ENCODE results near the gene RERE.

DNA sequence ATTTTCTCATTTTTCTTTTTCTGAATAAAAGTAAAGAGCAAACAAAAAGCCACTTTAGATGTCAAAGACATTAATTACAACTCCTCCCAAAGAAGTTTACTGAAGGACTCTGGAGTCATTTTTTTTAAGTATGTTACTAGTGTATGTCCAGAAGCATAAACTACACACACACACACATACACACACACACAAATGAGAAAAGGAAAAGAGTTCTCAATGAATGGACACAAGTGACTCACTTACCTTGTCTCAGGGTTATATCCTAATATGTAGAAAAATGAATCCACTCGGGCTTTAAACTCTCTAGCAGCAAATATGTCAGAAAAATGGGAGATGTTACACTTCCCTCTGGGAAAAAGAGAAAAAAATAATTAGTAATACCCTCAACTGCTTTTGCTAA, 276.5 kb downstream of the RERE start:
- TF ChIP-seq ZNF274 (IDR thresholded peaks at IDR 0.05; ENCODE audit: low read depth, low read length): no peak
- TF ChIP-seq ELF1 (IDR thresholded peaks at IDR 0.05; ENCODE audit: borderline replicate concordance, low read depth): no peak
- TF ChIP-seq, protein P1, sequence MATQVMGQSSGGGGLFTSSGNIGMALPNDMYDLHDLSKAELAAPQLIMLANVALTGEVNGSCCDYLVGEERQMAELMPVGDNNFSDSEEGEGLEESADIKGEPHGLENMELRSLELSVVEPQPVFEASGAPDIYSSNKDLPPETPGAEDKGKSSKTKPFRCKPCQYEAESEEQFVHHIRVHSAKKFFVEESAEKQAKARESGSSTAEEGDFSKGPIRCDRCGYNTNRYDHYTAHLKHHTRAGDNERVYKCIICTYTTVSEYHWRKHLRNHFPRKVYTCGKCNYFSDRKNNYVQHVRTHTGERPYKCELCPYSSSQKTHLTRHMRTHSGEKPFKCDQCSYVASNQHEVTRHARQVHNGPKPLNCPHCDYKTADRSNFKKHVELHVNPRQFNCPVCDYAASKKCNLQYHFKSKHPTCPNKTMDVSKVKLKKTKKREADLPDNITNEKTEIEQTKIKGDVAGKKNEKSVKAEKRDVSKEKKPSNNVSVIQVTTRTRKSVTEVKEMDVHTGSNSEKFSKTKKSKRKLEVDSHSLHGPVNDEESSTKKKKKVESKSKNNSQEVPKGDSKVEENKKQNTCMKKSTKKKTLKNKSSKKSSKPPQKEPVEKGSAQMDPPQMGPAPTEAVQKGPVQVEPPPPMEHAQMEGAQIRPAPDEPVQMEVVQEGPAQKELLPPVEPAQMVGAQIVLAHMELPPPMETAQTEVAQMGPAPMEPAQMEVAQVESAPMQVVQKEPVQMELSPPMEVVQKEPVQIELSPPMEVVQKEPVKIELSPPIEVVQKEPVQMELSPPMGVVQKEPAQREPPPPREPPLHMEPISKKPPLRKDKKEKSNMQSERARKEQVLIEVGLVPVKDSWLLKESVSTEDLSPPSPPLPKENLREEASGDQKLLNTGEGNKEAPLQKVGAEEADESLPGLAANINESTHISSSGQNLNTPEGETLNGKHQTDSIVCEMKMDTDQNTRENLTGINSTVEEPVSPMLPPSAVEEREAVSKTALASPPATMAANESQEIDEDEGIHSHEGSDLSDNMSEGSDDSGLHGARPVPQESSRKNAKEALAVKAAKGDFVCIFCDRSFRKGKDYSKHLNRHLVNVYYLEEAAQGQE (IDR thresholded peaks at IDR 0.05; ENCODE audit: low read depth): no peak
- TF ChIP-seq, protein P2, sequence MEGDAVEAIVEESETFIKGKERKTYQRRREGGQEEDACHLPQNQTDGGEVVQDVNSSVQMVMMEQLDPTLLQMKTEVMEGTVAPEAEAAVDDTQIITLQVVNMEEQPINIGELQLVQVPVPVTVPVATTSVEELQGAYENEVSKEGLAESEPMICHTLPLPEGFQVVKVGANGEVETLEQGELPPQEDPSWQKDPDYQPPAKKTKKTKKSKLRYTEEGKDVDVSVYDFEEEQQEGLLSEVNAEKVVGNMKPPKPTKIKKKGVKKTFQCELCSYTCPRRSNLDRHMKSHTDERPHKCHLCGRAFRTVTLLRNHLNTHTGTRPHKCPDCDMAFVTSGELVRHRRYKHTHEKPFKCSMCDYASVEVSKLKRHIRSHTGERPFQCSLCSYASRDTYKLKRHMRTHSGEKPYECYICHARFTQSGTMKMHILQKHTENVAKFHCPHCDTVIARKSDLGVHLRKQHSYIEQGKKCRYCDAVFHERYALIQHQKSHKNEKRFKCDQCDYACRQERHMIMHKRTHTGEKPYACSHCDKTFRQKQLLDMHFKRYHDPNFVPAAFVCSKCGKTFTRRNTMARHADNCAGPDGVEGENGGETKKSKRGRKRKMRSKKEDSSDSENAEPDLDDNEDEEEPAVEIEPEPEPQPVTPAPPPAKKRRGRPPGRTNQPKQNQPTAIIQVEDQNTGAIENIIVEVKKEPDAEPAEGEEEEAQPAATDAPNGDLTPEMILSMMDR (IDR thresholded peaks at IDR 0.05 in 2 of 3, conservative IDR thresholded peaks at IDR 0.05 in 1 of 3; ENCODE audit: borderline replicate concordance in 1 of 3, insufficient read depth in 1 of 3, low read depth in 2 of 3, low read length in 2 of 3): no peak
- no peak for TF ChIP-seq SIN3A (IDR thresholded peaks at IDR 0.05; ENCODE audit: low read depth)
- TF ChIP-seq EGR1 (IDR thresholded peaks at IDR 0.05; ENCODE audit: low read depth): no peak
- no peak for TF ChIP-seq POLR2A (IDR thresholded peaks at IDR 0.05; ENCODE audit: borderline replicate concordance, extremely low read depth, insufficient read depth, insufficient read length)
- TF ChIP-seq FOSL1 (IDR thresholded peaks at IDR 0.05; ENCODE audit: low read depth): no peak
- no peak for TF ChIP-seq ZFX (IDR thresholded peaks at IDR 0.05)
- TF ChIP-seq TCF7L2 (IDR thresholded peaks at IDR 0.05; ENCODE audit: borderline replicate concordance, extremely low read depth, insufficient read depth, insufficient read length): no peak
- TF ChIP-seq, protein P3, sequence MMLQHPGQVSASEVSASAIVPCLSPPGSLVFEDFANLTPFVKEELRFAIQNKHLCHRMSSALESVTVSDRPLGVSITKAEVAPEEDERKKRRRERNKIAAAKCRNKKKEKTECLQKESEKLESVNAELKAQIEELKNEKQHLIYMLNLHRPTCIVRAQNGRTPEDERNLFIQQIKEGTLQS (IDR thresholded peaks at IDR 0.05): no peak
- no peak for TF ChIP-seq YY1 (IDR thresholded peaks at IDR 0.05; ENCODE audit: extremely low read depth, insufficient replicate concordance, low read depth, low read length)
